Right lobe of liver (tissue), 4 donors: ENCODE data around the gene JADE1.

Experiments
- POLR2A ChIP-seq: fragments of 450-650 bp; IDR thresholded peaks from one replicate; pipeline ENCODE4 v1.6.1; 2017; ENCODE audit warnings: antibody characterized with exemption, mild to moderate bottlenecking
- TF ChIP-seq, protein P1 (sequence below), 4 donors: fragments of 200-600 bp in 3 of 4; fragments of 450-650 bp in 1 of 4; IDR thresholded peaks; one replicate each; pipeline versions ENCODE4 v1.5.1 to v1.8.0; 2016 to 2022; ENCODE audit warnings: antibody characterized with exemption in 4 of 4, mild to moderate bottlenecking in 2 of 4
- donor health status: DM: no; HTN: no; CAD: no.
- donor health status: DM: no; HTN: no; CAD: no.
- donor health status: DM: no; HTN: yes; CAD: no.

DNA sequence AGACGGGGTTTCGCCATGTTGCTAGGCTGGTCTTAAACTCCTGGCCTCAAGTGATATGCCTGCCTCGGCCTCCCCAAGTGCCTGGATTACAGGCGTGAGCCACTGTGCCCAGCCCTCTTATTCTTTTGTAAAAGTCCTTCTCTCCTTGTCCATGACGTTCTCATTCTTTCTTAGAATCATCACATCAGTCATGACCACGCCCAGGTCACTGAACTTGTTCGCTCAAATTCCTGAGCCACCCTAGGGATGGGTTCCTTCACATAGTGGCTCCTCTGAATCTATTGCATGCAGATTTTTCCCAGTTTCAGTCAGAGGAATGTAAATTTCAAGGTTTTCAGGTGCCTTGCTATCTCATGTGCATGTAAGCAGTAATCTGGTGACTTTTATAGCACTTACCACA is 15.7 kb downstream of the JADE1 start:
- TF ChIP-seq, protein P1, sequence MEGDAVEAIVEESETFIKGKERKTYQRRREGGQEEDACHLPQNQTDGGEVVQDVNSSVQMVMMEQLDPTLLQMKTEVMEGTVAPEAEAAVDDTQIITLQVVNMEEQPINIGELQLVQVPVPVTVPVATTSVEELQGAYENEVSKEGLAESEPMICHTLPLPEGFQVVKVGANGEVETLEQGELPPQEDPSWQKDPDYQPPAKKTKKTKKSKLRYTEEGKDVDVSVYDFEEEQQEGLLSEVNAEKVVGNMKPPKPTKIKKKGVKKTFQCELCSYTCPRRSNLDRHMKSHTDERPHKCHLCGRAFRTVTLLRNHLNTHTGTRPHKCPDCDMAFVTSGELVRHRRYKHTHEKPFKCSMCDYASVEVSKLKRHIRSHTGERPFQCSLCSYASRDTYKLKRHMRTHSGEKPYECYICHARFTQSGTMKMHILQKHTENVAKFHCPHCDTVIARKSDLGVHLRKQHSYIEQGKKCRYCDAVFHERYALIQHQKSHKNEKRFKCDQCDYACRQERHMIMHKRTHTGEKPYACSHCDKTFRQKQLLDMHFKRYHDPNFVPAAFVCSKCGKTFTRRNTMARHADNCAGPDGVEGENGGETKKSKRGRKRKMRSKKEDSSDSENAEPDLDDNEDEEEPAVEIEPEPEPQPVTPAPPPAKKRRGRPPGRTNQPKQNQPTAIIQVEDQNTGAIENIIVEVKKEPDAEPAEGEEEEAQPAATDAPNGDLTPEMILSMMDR (IDR thresholded peaks at IDR 0.05): no peak
- no peak for TF ChIP-seq POLR2A
